WTC11 (cell line): ENCODE results near the gene S100A12. TPM values are rescaled to one million over a fixed set of nuclear protein-coding genes. Genes with fewer than 3 reads are reported as not detected.

Experiments used
- ATAC-seq: fragments of 200-7000 bp; cut with Tn5 transposase; 2 replicates; pipeline ENCODE4 v1.10.0; 2021; ENCODE audit warnings: mild to moderate bottlenecking, moderate library complexity
- CTCF ChIA-PET: fragments of 300-600 bp; sonication (Branson Sonifier 250); formaldehyde crosslinking; loops from one replicate; lab custom pipeline; 2021; ENCODE audit warnings: antibody characterized with exemption; lab: Charles Lee
- POLR2A ChIA-PET: fragments of 350-600 bp; sonication (Branson Sonifier 250); formaldehyde crosslinking; loops from one replicate; lab custom pipeline; 2021; ENCODE audit warnings: antibody characterized with exemption; lab: Charles Lee
- DNase-seq: peaks from one replicate; pipeline ENCODE4 v3.0.0; 2021; ENCODE audit warnings: low spot score
- H3K27ac Mint-ChIP-seq: 2 replicates; pipeline ENCODE4 v1.8.0; 2021; ENCODE audit warnings: mixed read lengths
- H3K27me3 Mint-ChIP-seq: 2 replicates; pipeline ENCODE4 v1.8.0; 2021; ENCODE audit warnings: low read depth, mild to moderate bottlenecking, moderate library complexity, mixed read lengths
- H3K36me3 Mint-ChIP-seq: 2 replicates; pipeline ENCODE4 v1.8.0; 2021; ENCODE audit warnings: mixed read lengths
- H3K4me1 Mint-ChIP-seq: 2 replicates; pipeline ENCODE4 v1.8.0; 2022; ENCODE audit warnings: mixed read lengths
- H3K4me3 Mint-ChIP-seq: 2 replicates; pipeline ENCODE4 v1.8.0; 2021; ENCODE audit warnings: mild to moderate bottlenecking, moderate library complexity, mixed read lengths
- H3K9me3 Mint-ChIP-seq: 2 replicates; pipeline ENCODE4 v1.8.0; 2021; ENCODE audit warnings: mixed read lengths
- EMX1 ChIP-seq: fragments of 250-450 bp; sonication (Bioruptor Pico); IDR thresholded peaks from 2 replicates; pipeline ENCODE4 v1.8.0; 2021; ENCODE audit warnings: mild to moderate bottlenecking
- ESRRA ChIP-seq: sonication (generic); formaldehyde crosslinking; IDR thresholded peaks from 2 replicates; pipeline ENCODE4 v1.8.1; 2022; ENCODE audit warnings: mild to moderate bottlenecking, missing genetic modification reagents, borderline replicate concordance
- ETV6 ChIP-seq: sonication (generic); formaldehyde crosslinking; IDR thresholded peaks from 2 replicates; pipeline ENCODE4 v1.8.1; 2022; ENCODE audit warnings: mild to moderate bottlenecking, missing genetic modification reagents
- FOXJ3 ChIP-seq: sonication (generic); formaldehyde crosslinking; IDR thresholded peaks from 2 replicates; pipeline ENCODE4 v1.9.0; 2021; ENCODE audit warnings: missing genetic modification reagents, mild to moderate bottlenecking, borderline replicate concordance
- GABPB1 ChIP-seq: sonication (generic); formaldehyde crosslinking; IDR thresholded peaks from 2 replicates; pipeline ENCODE4 v1.8.1; 2023; ENCODE audit warnings: mild to moderate bottlenecking, missing genetic modification reagents
- JAZF1 ChIP-seq: fragments of 250-450 bp; sonication (Bioruptor Pico); IDR thresholded peaks from 2 replicates; pipeline ENCODE4 v1.9.0; 2021; ENCODE audit warnings: moderate library complexity, mild to moderate bottlenecking, inconsistent platforms
- KAT7 ChIP-seq: sonication (generic); formaldehyde crosslinking; IDR thresholded peaks from 2 replicates; pipeline ENCODE4 v1.8.1; 2023; ENCODE audit warnings: missing genetic modification reagents, mild to moderate bottlenecking, borderline replicate concordance
- NR1H2 ChIP-seq: sonication (generic); formaldehyde crosslinking; IDR thresholded peaks from 2 replicates; pipeline ENCODE4 v1.9.0; 2021; ENCODE audit warnings: mild to moderate bottlenecking, moderate library complexity, missing genetic modification reagents
- SP1 ChIP-seq: sonication (generic); formaldehyde crosslinking; conservative IDR thresholded peaks from 2 replicates; pipeline ENCODE4 v1.8.1; 2022; ENCODE audit warnings: missing genetic modification reagents
- ZNF219 ChIP-seq: sonication (generic); formaldehyde crosslinking; IDR thresholded peaks from 2 replicates; pipeline ENCODE4 v1.8.0; 2023; ENCODE audit warnings: missing genetic modification reagents, mild to moderate bottlenecking, borderline replicate concordance
- ZNF263 ChIP-seq: sonication (generic); formaldehyde crosslinking; IDR thresholded peaks from 2 replicates; pipeline ENCODE4 v1.8.1; 2022; ENCODE audit warnings: low read depth, mild to moderate bottlenecking, moderate library complexity, missing genetic modification reagents
- ZNF396 ChIP-seq: fragments of 250-450 bp; sonication (Bioruptor Pico); IDR thresholded peaks from 2 replicates; pipeline ENCODE4 v1.8.0; 2021; ENCODE audit warnings: mild to moderate bottlenecking, moderate library complexity, borderline replicate concordance
- ZNF671 ChIP-seq: fragments of 250-450 bp; sonication (Bioruptor Pico); IDR thresholded peaks from 2 replicates; pipeline ENCODE4 v1.8.0; 2021; ENCODE audit warnings: mild to moderate bottlenecking
- total RNA-seq: library from RNA; stranded (reverse); gene quantifications from 3 replicates; pipeline ENCODE4 v1.2.3, GENCODE V29; 2021
- TF ChIP-seq, protein P1 (sequence below): sonication (generic); formaldehyde crosslinking; IDR thresholded peaks from 2 replicates; pipeline ENCODE4 v1.8.0; 2022; ENCODE audit warnings: mild to moderate bottlenecking, missing genetic modification reagents
- TF ChIP-seq, protein P2 (sequence below): sonication (generic); formaldehyde crosslinking; IDR thresholded peaks from 2 replicates; pipeline ENCODE4 v1.8.1; 2022; ENCODE audit warnings: mild to moderate bottlenecking, moderate library complexity, missing genetic modification reagents
- TF ChIP-seq, protein P3 (sequence below): sonication (generic); formaldehyde crosslinking; IDR thresholded peaks from 2 replicates; pipeline ENCODE4 v1.8.0; 2023; ENCODE audit warnings: mild to moderate bottlenecking, missing genetic modification reagents
- TF ChIP-seq, protein P4 (sequence below): fragments of 250-450 bp; sonication (Bioruptor Pico); IDR thresholded peaks from 2 replicates; pipeline ENCODE4 v1.8.0; 2021; ENCODE audit warnings: mild to moderate bottlenecking

The S100A12 gene
- total RNA-seq, 1 experiment from 2014 or later = not detected

DNA sequence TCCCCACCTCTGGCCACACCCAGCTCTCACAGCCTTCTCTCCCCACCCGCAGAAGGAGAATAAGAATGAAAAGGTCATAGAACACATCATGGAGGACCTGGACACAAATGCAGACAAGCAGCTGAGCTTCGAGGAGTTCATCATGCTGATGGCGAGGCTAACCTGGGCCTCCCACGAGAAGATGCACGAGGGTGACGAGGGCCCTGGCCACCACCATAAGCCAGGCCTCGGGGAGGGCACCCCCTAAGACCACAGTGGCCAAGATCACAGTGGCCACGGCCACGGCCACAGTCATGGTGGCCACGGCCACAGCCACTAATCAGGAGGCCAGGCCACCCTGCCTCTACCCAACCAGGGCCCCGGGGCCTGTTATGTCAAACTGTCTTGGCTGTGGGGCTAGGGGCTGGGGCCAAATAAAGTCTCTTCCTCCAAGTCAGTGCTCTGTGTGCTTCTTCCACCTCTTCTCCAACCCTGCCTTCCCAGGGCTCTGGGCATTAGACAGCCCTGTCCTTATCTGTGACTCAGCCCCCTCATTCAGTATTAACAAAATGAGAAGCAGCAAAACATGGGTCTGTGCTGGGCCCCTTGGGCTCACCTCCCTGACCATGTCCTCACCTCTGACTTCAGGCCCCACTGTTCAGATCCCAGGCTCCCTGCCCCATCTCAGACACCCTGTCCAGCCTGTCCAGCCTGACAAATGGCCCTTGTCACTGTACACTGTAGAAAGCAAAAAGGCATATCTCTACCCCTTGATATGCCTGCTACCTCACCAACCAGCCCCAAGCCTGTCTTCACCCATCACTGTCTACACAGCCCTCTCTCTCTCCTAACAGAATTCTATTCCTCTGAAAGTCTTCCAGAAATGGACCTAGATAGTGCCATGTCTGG is 14.6 kb downstream of the S100A12 start:
- Mint-ChIP-seq H3K27ac (no peak overlapping the region), H3K27me3 (no peaks in the 10 kb centered on the region; the same call in 1 of the 2 replicates), H3K4me3 (no peak overlapping the region), H3K4me1 (peaks cover 6% of the 10 kb centered on the region; the same call in 1 of the 2 replicates), H3K36me3 (no peaks in the 10 kb centered on the region), H3K9me3 (no peaks in the 10 kb centered on the region)
- POLR2A ChIA-PET = no interaction called here
- CTCF ChIA-PET = interaction anchor here (1.4 to 4.0 kb wide), 3 partner anchors 7 to 134 kb away, joined by 7 to 32 read pairs (median 10); no protein-coding TSS in a partner anchor
- no peak for DNase-seq
- no peak for ATAC-seq
- TF ChIP-seq ZNF219 (CRISPR knock-in tag) = no peak
- TF ChIP-seq EMX1 = no peak
- no peak for TF ChIP-seq NR1H2 (CRISPR knock-in tag)
- no peak for TF ChIP-seq KAT7
- no peak for TF ChIP-seq GABPB1 (CRISPR knock-in tag)

DNA sequence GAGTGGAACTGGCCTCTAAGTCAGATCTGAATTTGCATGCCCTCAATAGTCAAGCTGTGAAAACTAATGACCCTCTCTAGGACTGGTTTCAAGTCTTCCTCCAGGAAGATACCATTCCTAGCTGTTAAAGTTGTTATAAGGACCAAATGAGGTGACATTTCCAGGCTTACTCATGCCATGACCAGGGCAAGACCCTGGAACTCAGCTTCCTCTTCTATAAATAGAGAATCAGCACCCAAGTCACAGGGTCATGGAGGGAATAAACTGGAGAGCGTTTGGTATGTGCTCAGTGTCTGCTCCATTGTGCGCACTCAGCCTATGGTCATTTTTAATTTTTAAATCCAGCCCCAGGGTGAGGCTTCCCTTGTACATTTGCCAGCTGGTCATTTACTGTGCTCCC is 15.2 kb downstream of the S100A12 start:
- Mint-ChIP-seq H3K9me3 (no peaks in the 10 kb centered on the region), H3K4me3 (no peak overlapping the region), H3K27me3 (no peaks in the 10 kb centered on the region; the same call in 1 of the 2 replicates), H3K27ac (no peak overlapping the region)
- POLR2A ChIA-PET = no interaction called here
- TF ChIP-seq ESRRA (CRISPR knock-in tag) = no peak
- no peak for TF ChIP-seq GABPB1 (CRISPR knock-in tag)
- no peak for TF ChIP-seq ZNF671 (CRISPR knock-in tag)
- TF ChIP-seq, protein P1, sequence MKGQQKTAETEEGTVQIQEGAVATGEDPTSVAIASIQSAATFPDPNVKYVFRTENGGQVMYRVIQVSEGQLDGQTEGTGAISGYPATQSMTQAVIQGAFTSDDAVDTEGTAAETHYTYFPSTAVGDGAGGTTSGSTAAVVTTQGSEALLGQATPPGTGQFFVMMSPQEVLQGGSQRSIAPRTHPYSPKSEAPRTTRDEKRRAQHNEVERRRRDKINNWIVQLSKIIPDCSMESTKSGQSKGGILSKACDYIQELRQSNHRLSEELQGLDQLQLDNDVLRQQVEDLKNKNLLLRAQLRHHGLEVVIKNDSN (CRISPR knock-in tag) = no peak
- TF ChIP-seq ZNF263 (CRISPR knock-in tag) = no peak
- TF ChIP-seq JAZF1 (CRISPR knock-in tag) = no peak
- TF ChIP-seq, protein P2, sequence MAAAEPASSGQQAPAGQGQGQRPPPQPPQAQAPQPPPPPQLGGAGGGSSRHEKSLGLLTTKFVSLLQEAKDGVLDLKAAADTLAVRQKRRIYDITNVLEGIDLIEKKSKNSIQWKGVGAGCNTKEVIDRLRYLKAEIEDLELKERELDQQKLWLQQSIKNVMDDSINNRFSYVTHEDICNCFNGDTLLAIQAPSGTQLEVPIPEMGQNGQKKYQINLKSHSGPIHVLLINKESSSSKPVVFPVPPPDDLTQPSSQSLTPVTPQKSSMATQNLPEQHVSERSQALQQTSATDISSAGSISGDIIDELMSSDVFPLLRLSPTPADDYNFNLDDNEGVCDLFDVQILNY (CRISPR knock-in tag) = no peak
- no peak for TF ChIP-seq ZNF396 (CRISPR knock-in tag)
- no peak for TF ChIP-seq ETV6 (CRISPR knock-in tag)
- TF ChIP-seq, protein P3, sequence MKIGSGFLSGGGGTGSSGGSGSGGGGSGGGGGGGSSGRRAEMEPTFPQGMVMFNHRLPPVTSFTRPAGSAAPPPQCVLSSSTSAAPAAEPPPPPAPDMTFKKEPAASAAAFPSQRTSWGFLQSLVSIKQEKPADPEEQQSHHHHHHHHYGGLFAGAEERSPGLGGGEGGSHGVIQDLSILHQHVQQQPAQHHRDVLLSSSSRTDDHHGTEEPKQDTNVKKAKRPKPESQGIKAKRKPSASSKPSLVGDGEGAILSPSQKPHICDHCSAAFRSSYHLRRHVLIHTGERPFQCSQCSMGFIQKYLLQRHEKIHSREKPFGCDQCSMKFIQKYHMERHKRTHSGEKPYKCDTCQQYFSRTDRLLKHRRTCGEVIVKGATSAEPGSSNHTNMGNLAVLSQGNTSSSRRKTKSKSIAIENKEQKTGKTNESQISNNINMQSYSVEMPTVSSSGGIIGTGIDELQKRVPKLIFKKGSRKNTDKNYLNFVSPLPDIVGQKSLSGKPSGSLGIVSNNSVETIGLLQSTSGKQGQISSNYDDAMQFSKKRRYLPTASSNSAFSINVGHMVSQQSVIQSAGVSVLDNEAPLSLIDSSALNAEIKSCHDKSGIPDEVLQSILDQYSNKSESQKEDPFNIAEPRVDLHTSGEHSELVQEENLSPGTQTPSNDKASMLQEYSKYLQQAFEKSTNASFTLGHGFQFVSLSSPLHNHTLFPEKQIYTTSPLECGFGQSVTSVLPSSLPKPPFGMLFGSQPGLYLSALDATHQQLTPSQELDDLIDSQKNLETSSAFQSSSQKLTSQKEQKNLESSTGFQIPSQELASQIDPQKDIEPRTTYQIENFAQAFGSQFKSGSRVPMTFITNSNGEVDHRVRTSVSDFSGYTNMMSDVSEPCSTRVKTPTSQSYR (CRISPR knock-in tag) = no peak
- TF ChIP-seq, protein P4, sequence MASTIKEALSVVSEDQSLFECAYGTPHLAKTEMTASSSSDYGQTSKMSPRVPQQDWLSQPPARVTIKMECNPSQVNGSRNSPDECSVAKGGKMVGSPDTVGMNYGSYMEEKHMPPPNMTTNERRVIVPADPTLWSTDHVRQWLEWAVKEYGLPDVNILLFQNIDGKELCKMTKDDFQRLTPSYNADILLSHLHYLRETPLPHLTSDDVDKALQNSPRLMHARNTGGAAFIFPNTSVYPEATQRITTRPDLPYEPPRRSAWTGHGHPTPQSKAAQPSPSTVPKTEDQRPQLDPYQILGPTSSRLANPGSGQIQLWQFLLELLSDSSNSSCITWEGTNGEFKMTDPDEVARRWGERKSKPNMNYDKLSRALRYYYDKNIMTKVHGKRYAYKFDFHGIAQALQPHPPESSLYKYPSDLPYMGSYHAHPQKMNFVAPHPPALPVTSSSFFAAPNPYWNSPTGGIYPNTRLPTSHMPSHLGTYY = no peak
- TF ChIP-seq FOXJ3 = no peak
- no peak for TF ChIP-seq SP1 (CRISPR knock-in tag)
- TF ChIP-seq, all 79 proteins: peak for 0
- CTCF ChIA-PET = interaction anchor here (4.0 kb wide), 1 partner anchor 135 kb away, joined by 32 read pairs; no protein-coding TSS in a partner anchor
- H3K36me3 Mint-ChIP-seq = no peaks in the 10 kb centered on the region
- ATAC-seq = no peak
- no peak for DNase-seq
- peaks cover 6% of the 10 kb centered on the region; the same call in 1 of the 2 replicates for H3K4me1 Mint-ChIP-seq
